Fibroblast of lung (primary cell): ENCODE measurements around the gene AKAP3. TPM values are rescaled to one million over a fixed set of nuclear protein-coding genes. Genes with fewer than 3 reads are reported as not detected.

ENCODE experiments used
- DNase-seq, 2 donors: peaks; one replicate each; pipeline versions ENCODE4 v3.0.0 to v3.0.0-alpha.2; 2010; ENCODE audit warnings: low read depth in 2 of 2
- H2AFZ ChIP-seq: 2 replicates; pipeline ENCODE4 v1.5.1; 2012; ENCODE audit warnings: low read length, control low read depth, inconsistent platforms
- H3K27ac ChIP-seq: 2 replicates; pipeline ENCODE4 v1.5.1; 2011; ENCODE audit warnings: low read length, control low read depth; ENCODE audit not compliant: insufficient read depth
- H3K27me3 ChIP-seq: 2 replicates; pipeline ENCODE4 v1.5.1; 2011; ENCODE audit warnings: mild to moderate bottlenecking, low read length; ENCODE audit not compliant: control insufficient read depth, insufficient read depth
- H3K36me3 ChIP-seq: 2 replicates; pipeline ENCODE4 v1.5.1; 2011; ENCODE audit warnings: low read length; ENCODE audit not compliant: control insufficient read depth, insufficient read depth
- H3K4me1 ChIP-seq: 2 replicates; pipeline ENCODE4 v1.5.1; 2011; ENCODE audit warnings: low read length; ENCODE audit not compliant: control insufficient read depth, insufficient read depth; ENCODE audit errors: extremely low read depth
- H3K4me2 ChIP-seq: 2 replicates; pipeline ENCODE4 v1.5.1; 2011; ENCODE audit warnings: low read length, control low read depth; ENCODE audit not compliant: insufficient read depth; ENCODE audit errors: extremely low read depth
- H3K4me3 ChIP-seq, 4 experiments: fragments of 200-600 bp in 1 of 4; sonication (generic) in 1 of 4; replicated peaks in 1 of 4; 2 replicates each; pipeline ENCODE4 v1.5.1; 2011 to 2016; ENCODE audit warnings: low read length in 4 of 4, low read depth in 3 of 4, mild to moderate bottlenecking in 3 of 4, control low read depth in 2 of 4, inconsistent platforms in 1 of 4, mixed read lengths in 1 of 4; ENCODE audit not compliant: insufficient read depth in 1 of 4; ENCODE audit errors: control extremely low read depth in 1 of 4
- H3K79me2 ChIP-seq: 2 replicates; pipeline ENCODE4 v1.5.1; 2012; ENCODE audit warnings: mild to moderate bottlenecking, low read length, inconsistent platforms; ENCODE audit not compliant: control insufficient read depth, insufficient read depth
- H3K9ac ChIP-seq: 2 replicates; pipeline ENCODE4 v1.5.1; 2011; ENCODE audit warnings: mild to moderate bottlenecking, low read length, control low read depth; ENCODE audit not compliant: insufficient read depth
- H3K9me3 ChIP-seq: 2 replicates; pipeline ENCODE4 v1.5.1; 2012; ENCODE audit warnings: low read depth, low read length; ENCODE audit not compliant: control insufficient read depth, insufficient read depth
- H4K20me1 ChIP-seq: 2 replicates; pipeline ENCODE4 v1.5.1; 2011; ENCODE audit warnings: low read length; ENCODE audit not compliant: control insufficient read depth, insufficient read depth; ENCODE audit errors: extremely low read depth
- CTCF ChIP-seq, 2 donors: IDR thresholded peaks in 1 of 2; conservative IDR thresholded peaks in 1 of 2; 1 replicate in 1 of 2; 2 replicates in 1 of 2; pipeline ENCODE4 v1.5.1; 2011 to 2012; ENCODE audit warnings: low read length in 2 of 2, control low read depth in 1 of 2, inconsistent platforms in 1 of 2, low read depth in 1 of 2, mild to moderate bottlenecking in 1 of 2
- EZH2 ChIP-seq: IDR thresholded peaks from 2 replicates; pipeline ENCODE4 v1.5.1; 2012; ENCODE audit warnings: low read length, control low read depth, mild to moderate bottlenecking; ENCODE audit errors: missing control alignments
- polyA plus RNA-seq, 2 donors: library from polyadenylated mRNA; depleted of rRNA in 1 of 2; stranded (reverse) in 1 of 2; unstranded in 1 of 2; fragments of >200 nt; gene quantifications; 2 replicates each; pipeline ENCODE4 v1.2.1, GENCODE V29; 2011 to 2012; ENCODE audit warnings: missing spikeins in 1 of 2
- total RNA-seq: library from RNA; depleted of rRNA; stranded (reverse); fragments of >200 nt; gene quantifications from 2 replicates; pipeline ENCODE4 v1.2.1, GENCODE V29; 2014

Gene AKAP3
- total and polyA plus RNA-seq, 2 donors (not counting 1 experiment from before 2014, with no cell fraction given) = 1.1 to 2.8 TPM

DNA sequence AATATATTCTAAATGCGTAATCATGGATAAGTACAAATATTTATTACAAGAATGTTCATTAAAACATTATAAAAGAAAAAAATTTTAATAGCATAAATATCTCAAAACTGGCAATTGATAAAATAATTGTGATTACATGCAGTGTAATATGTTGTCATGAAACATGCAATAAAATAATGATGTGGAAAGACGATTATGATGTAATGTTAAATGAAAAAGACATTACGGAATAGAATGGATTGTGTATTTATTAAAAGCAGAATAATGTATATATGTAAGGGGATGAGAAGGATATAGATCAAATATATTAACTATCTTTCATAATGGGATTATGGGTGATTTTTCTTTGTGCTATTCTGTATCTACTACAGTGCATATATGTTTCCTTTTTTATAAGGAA is 32.9 kb upstream of the AKAP3 start:
- H3K4me2 ChIP-seq = no peak overlapping the region
- no peak overlapping the region for H3K9ac ChIP-seq
- H3K4me3 ChIP-seq = no peak overlapping the region
- no peak for TF ChIP-seq CTCF (conservative IDR thresholded peaks at IDR 0.05 in 1 of 2, IDR thresholded peaks at IDR 0.05 in 1 of 2; ENCODE audit: low read depth in 1 of 2, low read length in 2 of 2)
- no peak for TF ChIP-seq EZH2
- H3K27ac ChIP-seq = no peak overlapping the region
- H3K27me3 ChIP-seq = no peaks in the 10 kb centered on the region
- H3K9me3 ChIP-seq = no peaks in the 10 kb centered on the region
- no peaks in the 10 kb centered on the region for H3K36me3 ChIP-seq
- H3K4me1 ChIP-seq = no peaks in the 10 kb centered on the region
- no peak for DNase-seq
- no peak overlapping the region for H2AFZ ChIP-seq
- H4K20me1 ChIP-seq = no peaks in the 10 kb centered on the region
- H3K79me2 ChIP-seq = no peaks in the 10 kb centered on the region

DNA sequence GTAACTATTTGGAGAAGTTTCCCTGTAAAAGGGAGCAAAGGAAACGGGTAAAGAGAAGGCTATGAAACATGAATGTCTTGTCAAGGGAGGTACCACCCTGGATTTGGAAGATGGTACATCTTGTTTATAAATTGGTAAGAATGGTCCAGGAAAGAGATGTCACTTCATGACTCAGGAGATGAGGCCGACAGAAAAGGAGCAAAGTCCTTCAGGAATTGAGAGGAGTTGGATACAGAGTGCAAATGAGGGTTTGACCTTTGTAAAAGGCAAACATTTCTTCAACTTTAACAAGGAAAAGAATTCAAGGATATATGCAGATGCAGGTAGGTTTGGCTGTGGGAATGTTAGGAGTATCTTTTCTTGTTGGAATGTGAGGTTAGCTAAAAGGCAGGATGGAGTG is 30.9 kb upstream of the AKAP3 start:
- no peaks in the 10 kb centered on the region for H3K27me3 ChIP-seq
- no peaks in the 10 kb centered on the region for H4K20me1 ChIP-seq
- TF ChIP-seq EZH2 (no peak), CTCF (conservative IDR thresholded peaks at IDR 0.05 in 1 of 2, IDR thresholded peaks at IDR 0.05 in 1 of 2; ENCODE audit: low read depth in 1 of 2, low read length in 2 of 2) (no peak)
- H3K4me2 ChIP-seq = no peak overlapping the region
- no peak overlapping the region for H3K4me3 ChIP-seq
- H3K9ac ChIP-seq = no peak overlapping the region
- H3K9me3 ChIP-seq = no peaks in the 10 kb centered on the region
- H3K27ac ChIP-seq = no peak overlapping the region
- no peaks in the 10 kb centered on the region for H3K79me2 ChIP-seq
- no peak overlapping the region for H2AFZ ChIP-seq
- no peaks in the 10 kb centered on the region for H3K4me1 ChIP-seq
- no peak for DNase-seq
- H3K36me3 ChIP-seq = no peaks in the 10 kb centered on the region

GRCh38 chr12:4665236-4665635 is 16.4 kb upstream of the AKAP3 start:
- Histone ChIP-seq H2AFZ (no peak overlapping the region), H3K9ac (no peak overlapping the region), H3K4me1 (peaks cover 9% of the 10 kb centered on the region), H4K20me1 (no peaks in the 10 kb centered on the region), H3K4me2 (no peak overlapping the region), H3K27me3 (no peaks in the 10 kb centered on the region), H3K36me3 (peaks cover 14% of the 10 kb centered on the region), H3K79me2 (no peaks in the 10 kb centered on the region), H3K9me3 (no peaks in the 10 kb centered on the region), H3K27ac (no peak overlapping the region), H3K4me3 (no peak overlapping the region)
- peak in 1 of 2 donors; percentile 3 for DNase-seq
- TF ChIP-seq EZH2 (no peak), CTCF (conservative IDR thresholded peaks at IDR 0.05 in 1 of 2, IDR thresholded peaks at IDR 0.05 in 1 of 2; ENCODE audit: low read depth in 1 of 2, low read length in 2 of 2) (no peak)
